Panc1 (cell line): ENCODE measurements around the gene COL23A1. TPM values are rescaled to one million over a fixed set of nuclear protein-coding genes. Genes with fewer than 3 reads are reported as not detected.

Source experiments
- ATAC-seq: fragments of 200-7000 bp; cut with Tn5 transposase; 2 replicates; pipeline ENCODE4 v1.9.1; 2020; ENCODE audit warnings: mild to moderate bottlenecking, moderate library complexity
- BruUV-seq: library from RNA; stranded (reverse); fragments of 400-500 nt; replicated peaks from 2 replicates; lab custom pipeline; 2021; lab: Mats Ljungman, UMichigan
- CTCF ChIA-PET: fragments of 300-600 bp; sonication (Branson Sonifier 250); formaldehyde crosslinking; loops from one replicate; lab custom pipeline; 2022; ENCODE audit warnings: antibody characterized with exemption; lab: Charles Lee
- POLR2A ChIA-PET: fragments of 300-600 bp; sonication (Branson Sonifier 250); formaldehyde crosslinking; loops from one replicate; lab custom pipeline; 2022; ENCODE audit warnings: antibody characterized with exemption; lab: Charles Lee
- DNase-seq: peaks from one replicate; pipeline ENCODE4 v3.0.0-alpha.2; 2010; ENCODE audit warnings: low read depth, low spot score
- H3K27ac ChIP-seq: 2 replicates; pipeline ENCODE4 v1.5.1; 2011; ENCODE audit warnings: mild to moderate bottlenecking, low read length, inconsistent platforms
- H3K27me3 ChIP-seq: fragments of 200-500 bp; sonication (Bioruptor generic); 2 replicates; pipeline ENCODE4 v1.6.0; 2014; ENCODE audit warnings: low read length, inconsistent platforms; ENCODE audit not compliant: control insufficient read depth, insufficient read depth
- H3K36me3 ChIP-seq: fragments of 200-500 bp; sonication (Bioruptor generic); 2 replicates; pipeline ENCODE4 v1.5.1; 2014; ENCODE audit warnings: inconsistent platforms, mild to moderate bottlenecking, low read length, moderate library complexity; ENCODE audit not compliant: control insufficient read depth, insufficient read depth
- H3K4me1 ChIP-seq: 2 replicates; pipeline ENCODE4 v1.5.1; 2011; ENCODE audit warnings: inconsistent platforms, mild to moderate bottlenecking, low read length, moderate library complexity; ENCODE audit not compliant: control insufficient read depth, insufficient read depth
- H3K4me3 ChIP-seq, 2 experiments: 2 replicates each; pipeline ENCODE4 v1.5.1; 2011 to 2012; ENCODE audit warnings: low read depth in 2 of 2, low read length in 2 of 2, mild to moderate bottlenecking in 2 of 2, inconsistent platforms in 1 of 2, moderate library complexity in 1 of 2
- H3K9me3 ChIP-seq: fragments of 200-500 bp; sonication (Bioruptor generic); 2 replicates; pipeline ENCODE4 v1.5.1; 2014; ENCODE audit warnings: low read depth, mild to moderate bottlenecking, inconsistent platforms, low read length, moderate library complexity; ENCODE audit not compliant: control insufficient read depth, insufficient read depth
- CTCF ChIP-seq: fragments of 450-650 bp; IDR thresholded peaks from 2 replicates; pipeline ENCODE4 v1.5.1; 2017; ENCODE audit warnings: mild to moderate bottlenecking
- POLR2AphosphoS5 ChIP-seq: IDR thresholded peaks from 2 replicates; pipeline ENCODE4 v1.6.1; 2012; ENCODE audit warnings: mild to moderate bottlenecking, low read depth, low read length, moderate library complexity
- REST ChIP-seq, 2 experiments: IDR thresholded peaks; 2 replicates each; pipeline ENCODE4 v1.6.1; 2011 to 2012; ENCODE audit warnings: low read depth in 2 of 2, control low read depth in 1 of 2, low read length in 1 of 2, mild to moderate bottlenecking in 1 of 2, moderate library complexity in 1 of 2; ENCODE audit not compliant: insufficient read depth in 1 of 2
- SIN3A ChIP-seq: IDR thresholded peaks from 2 replicates; pipeline ENCODE4 v1.6.1; 2012; ENCODE audit warnings: low read depth, mild to moderate bottlenecking, low read length, moderate library complexity, borderline replicate concordance; ENCODE audit not compliant: insufficient read depth
- TCF7L2 ChIP-seq: IDR thresholded peaks from 2 replicates; pipeline ENCODE4 v1.6.1; 2011; ENCODE audit warnings: mild to moderate bottlenecking, low read depth, low read length, inconsistent platforms
- in situ Hi-C: cut with HindIII; loops from 2 replicates; pipeline ENCODE4 v1.10.0; 2016; ENCODE audit warnings: low sequenced_read_pairs, low pct_unique_long_range_greater_than_20kb
- intact Hi-C: fragments of 100-400 bp; cut with micrococcal nuclease; formaldehyde crosslinking; loops from one replicate; pipeline ENCODE4 v1.10.0; 2022; ENCODE audit not compliant: unreplicated experiment
- total RNA-seq: library from RNA; stranded (reverse); gene quantifications from one replicate; pipeline ENCODE4 v1.2.1, GENCODE V29; 2021; ENCODE audit not compliant: unreplicated experiment

Gene COL23A1
- total RNA-seq, 1 experiment from 2014 or later: 0.05 TPM

- no TSS peak for BruUV-seq
- DNase-seq (no peak), ATAC-seq (no peak)
- CTCF ChIA-PET: no interaction called here
- TF ChIP-seq POLR2AphosphoS5: no peak
- TF ChIP-seq REST (IDR thresholded peaks at IDR 0.05; ENCODE audit: insufficient read depth in 1 of 2, low read depth in 2 of 2, low read length in 1 of 2): no peak
- TF ChIP-seq TCF7L2: no peak
- no peak for TF ChIP-seq CTCF
- TF ChIP-seq SIN3A: no peak
- Histone ChIP-seq H3K4me3 (no peak overlapping the region), H3K36me3 (no peaks in the 10 kb centered on the region), H3K4me1 (no peaks in the 10 kb centered on the region), H3K27ac (no peak overlapping the region), H3K9me3 (no peaks in the 10 kb centered on the region), H3K27me3 (peaks cover 2% of the 10 kb centered on the region; the same call in 1 of the 2 replicates)
- POLR2A ChIA-PET: no interaction called here
- in situ Hi-C loops: no loop called here
- intact Hi-C loops: no loop called here
Observed at GRCh38 chr5:178489271-178489976, 100.8 kb downstream of the COL23A1 start.

GRCh38 chr5:178488696-178489095 lies 101.5 kb downstream of the COL23A1 start:
- Histone ChIP-seq H3K4me3 (no peak overlapping the region), H3K4me1 (no peaks in the 10 kb centered on the region), H3K27ac (no peak overlapping the region), H3K36me3 (no peaks in the 10 kb centered on the region), H3K9me3 (no peaks in the 10 kb centered on the region), H3K27me3 (peaks cover 2% of the 10 kb centered on the region; the same call in 1 of the 2 replicates)
- in situ Hi-C loops: no loop called here
- ChIA-PET CTCF (no interaction called here), POLR2A (interaction anchor here (0.5 kb wide), 1 partner anchor 45 kb away, joined by 7 read pairs; no protein-coding TSS in a partner anchor)
- BruUV-seq: no TSS peak
- TF ChIP-seq TCF7L2 (no peak), SIN3A (no peak), REST (IDR thresholded peaks at IDR 0.05; ENCODE audit: insufficient read depth in 1 of 2, low read depth in 2 of 2, low read length in 1 of 2) (no peak), CTCF (no peak), POLR2AphosphoS5 (no peak)
- DNase-seq: no peak
- intact Hi-C loops: no loop called here
- ATAC-seq: no peak
